Measurements from ENCODE around the gene SH3RF3.

DNA sequence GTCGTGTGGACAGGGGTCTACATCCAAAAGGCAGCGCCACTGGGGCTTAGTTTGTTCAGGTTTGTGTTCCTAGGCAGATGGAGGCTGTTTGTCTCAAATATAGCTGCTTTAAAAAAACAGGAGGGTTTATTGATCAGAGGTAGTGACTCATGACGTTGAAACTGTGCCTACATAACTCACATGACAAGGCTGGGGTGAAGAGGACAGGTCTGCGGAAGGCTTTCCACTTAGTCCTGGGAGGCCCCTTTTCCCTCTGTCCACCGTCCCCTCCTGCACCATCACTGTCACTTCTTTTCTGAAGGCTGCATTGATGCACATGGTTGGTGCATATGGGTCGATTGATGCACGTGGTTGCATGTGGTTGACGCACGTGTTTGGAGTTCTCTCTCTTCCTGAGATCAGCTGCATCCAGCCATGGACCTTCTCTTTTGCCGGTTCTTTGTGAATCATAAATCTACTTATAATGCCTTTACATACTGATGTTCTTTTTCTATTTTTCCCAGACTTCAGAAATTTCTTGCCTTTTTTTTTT is 10.9 kb downstream of the SH3RF3 start:
- TF ChIP-seq, protein P1, sequence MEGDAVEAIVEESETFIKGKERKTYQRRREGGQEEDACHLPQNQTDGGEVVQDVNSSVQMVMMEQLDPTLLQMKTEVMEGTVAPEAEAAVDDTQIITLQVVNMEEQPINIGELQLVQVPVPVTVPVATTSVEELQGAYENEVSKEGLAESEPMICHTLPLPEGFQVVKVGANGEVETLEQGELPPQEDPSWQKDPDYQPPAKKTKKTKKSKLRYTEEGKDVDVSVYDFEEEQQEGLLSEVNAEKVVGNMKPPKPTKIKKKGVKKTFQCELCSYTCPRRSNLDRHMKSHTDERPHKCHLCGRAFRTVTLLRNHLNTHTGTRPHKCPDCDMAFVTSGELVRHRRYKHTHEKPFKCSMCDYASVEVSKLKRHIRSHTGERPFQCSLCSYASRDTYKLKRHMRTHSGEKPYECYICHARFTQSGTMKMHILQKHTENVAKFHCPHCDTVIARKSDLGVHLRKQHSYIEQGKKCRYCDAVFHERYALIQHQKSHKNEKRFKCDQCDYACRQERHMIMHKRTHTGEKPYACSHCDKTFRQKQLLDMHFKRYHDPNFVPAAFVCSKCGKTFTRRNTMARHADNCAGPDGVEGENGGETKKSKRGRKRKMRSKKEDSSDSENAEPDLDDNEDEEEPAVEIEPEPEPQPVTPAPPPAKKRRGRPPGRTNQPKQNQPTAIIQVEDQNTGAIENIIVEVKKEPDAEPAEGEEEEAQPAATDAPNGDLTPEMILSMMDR (IDR thresholded peaks at IDR 0.05): no peak
- TF ChIP-seq, protein P2, sequence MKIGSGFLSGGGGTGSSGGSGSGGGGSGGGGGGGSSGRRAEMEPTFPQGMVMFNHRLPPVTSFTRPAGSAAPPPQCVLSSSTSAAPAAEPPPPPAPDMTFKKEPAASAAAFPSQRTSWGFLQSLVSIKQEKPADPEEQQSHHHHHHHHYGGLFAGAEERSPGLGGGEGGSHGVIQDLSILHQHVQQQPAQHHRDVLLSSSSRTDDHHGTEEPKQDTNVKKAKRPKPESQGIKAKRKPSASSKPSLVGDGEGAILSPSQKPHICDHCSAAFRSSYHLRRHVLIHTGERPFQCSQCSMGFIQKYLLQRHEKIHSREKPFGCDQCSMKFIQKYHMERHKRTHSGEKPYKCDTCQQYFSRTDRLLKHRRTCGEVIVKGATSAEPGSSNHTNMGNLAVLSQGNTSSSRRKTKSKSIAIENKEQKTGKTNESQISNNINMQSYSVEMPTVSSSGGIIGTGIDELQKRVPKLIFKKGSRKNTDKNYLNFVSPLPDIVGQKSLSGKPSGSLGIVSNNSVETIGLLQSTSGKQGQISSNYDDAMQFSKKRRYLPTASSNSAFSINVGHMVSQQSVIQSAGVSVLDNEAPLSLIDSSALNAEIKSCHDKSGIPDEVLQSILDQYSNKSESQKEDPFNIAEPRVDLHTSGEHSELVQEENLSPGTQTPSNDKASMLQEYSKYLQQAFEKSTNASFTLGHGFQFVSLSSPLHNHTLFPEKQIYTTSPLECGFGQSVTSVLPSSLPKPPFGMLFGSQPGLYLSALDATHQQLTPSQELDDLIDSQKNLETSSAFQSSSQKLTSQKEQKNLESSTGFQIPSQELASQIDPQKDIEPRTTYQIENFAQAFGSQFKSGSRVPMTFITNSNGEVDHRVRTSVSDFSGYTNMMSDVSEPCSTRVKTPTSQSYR (CRISPR knock-in tag; IDR thresholded peaks at IDR 0.05): no peak
- TF ChIP-seq, protein P3, sequence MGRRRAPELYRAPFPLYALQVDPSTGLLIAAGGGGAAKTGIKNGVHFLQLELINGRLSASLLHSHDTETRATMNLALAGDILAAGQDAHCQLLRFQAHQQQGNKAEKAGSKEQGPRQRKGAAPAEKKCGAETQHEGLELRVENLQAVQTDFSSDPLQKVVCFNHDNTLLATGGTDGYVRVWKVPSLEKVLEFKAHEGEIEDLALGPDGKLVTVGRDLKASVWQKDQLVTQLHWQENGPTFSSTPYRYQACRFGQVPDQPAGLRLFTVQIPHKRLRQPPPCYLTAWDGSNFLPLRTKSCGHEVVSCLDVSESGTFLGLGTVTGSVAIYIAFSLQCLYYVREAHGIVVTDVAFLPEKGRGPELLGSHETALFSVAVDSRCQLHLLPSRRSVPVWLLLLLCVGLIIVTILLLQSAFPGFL (CRISPR knock-in tag; IDR thresholded peaks at IDR 0.05; ENCODE audit: borderline replicate concordance): no peak
- TF ChIP-seq PRRX2 (CRISPR knock-in tag; IDR thresholded peaks at IDR 0.05) (no peak), ETV6 (CRISPR knock-in tag; IDR thresholded peaks at IDR 0.05) (no peak), FOXJ3 (CRISPR knock-in tag; IDR thresholded peaks at IDR 0.05; ENCODE audit: borderline replicate concordance) (no peak), ZNF121 (CRISPR knock-in tag; IDR thresholded peaks at IDR 0.05) (no peak), GRHL2 (CRISPR knock-in tag; IDR thresholded peaks at IDR 0.05; ENCODE audit: insufficient replicate concordance, severe bottlenecking) (no peak), CREB1 (CRISPR knock-in tag; IDR thresholded peaks at IDR 0.05) (no peak), NR2C2 (CRISPR knock-in tag; IDR thresholded peaks at IDR 0.05) (no peak), TEAD4 (CRISPR knock-in tag; IDR thresholded peaks at IDR 0.05) (no peak)
- TF ChIP-seq, protein P4, sequence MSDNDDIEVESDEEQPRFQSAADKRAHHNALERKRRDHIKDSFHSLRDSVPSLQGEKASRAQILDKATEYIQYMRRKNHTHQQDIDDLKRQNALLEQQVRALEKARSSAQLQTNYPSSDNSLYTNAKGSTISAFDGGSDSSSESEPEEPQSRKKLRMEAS (CRISPR knock-in tag; IDR thresholded peaks at IDR 0.05): no peak
- TF ChIP-seq, protein P5, sequence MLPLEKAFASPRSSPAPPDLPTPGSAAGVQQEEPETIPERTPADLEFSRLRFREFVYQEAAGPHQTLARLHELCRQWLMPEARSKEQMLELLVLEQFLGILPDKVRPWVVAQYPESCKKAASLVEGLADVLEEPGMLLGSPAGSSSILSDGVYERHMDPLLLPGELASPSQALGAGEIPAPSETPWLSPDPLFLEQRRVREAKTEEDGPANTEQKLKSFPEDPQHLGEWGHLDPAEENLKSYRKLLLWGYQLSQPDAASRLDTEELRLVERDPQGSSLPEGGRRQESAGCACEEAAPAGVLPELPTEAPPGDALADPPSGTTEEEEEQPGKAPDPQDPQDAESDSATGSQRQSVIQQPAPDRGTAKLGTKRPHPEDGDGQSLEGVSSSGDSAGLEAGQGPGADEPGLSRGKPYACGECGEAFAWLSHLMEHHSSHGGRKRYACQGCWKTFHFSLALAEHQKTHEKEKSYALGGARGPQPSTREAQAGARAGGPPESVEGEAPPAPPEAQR (CRISPR knock-in tag; IDR thresholded peaks at IDR 0.05): no peak
- TF ChIP-seq, protein P6, sequence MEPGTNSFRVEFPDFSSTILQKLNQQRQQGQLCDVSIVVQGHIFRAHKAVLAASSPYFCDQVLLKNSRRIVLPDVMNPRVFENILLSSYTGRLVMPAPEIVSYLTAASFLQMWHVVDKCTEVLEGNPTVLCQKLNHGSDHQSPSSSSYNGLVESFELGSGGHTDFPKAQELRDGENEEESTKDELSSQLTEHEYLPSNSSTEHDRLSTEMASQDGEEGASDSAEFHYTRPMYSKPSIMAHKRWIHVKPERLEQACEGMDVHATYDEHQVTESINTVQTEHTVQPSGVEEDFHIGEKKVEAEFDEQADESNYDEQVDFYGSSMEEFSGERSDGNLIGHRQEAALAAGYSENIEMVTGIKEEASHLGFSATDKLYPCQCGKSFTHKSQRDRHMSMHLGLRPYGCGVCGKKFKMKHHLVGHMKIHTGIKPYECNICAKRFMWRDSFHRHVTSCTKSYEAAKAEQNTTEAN (CRISPR knock-in tag; IDR thresholded peaks at IDR 0.05): no peak

Data from WTC11 (cell line).